HG02623 (cell line): Measurements from ENCODE around the gene GRM2.

Source experiments
- ATAC-seq: cut with Tn5 transposase; IDR thresholded peaks from one replicate; pipeline ENCODE4 v1.9.1; 2021; ENCODE audit warnings: moderate library complexity; ENCODE audit not compliant: unreplicated experiment

Gene GRM2

DNA sequence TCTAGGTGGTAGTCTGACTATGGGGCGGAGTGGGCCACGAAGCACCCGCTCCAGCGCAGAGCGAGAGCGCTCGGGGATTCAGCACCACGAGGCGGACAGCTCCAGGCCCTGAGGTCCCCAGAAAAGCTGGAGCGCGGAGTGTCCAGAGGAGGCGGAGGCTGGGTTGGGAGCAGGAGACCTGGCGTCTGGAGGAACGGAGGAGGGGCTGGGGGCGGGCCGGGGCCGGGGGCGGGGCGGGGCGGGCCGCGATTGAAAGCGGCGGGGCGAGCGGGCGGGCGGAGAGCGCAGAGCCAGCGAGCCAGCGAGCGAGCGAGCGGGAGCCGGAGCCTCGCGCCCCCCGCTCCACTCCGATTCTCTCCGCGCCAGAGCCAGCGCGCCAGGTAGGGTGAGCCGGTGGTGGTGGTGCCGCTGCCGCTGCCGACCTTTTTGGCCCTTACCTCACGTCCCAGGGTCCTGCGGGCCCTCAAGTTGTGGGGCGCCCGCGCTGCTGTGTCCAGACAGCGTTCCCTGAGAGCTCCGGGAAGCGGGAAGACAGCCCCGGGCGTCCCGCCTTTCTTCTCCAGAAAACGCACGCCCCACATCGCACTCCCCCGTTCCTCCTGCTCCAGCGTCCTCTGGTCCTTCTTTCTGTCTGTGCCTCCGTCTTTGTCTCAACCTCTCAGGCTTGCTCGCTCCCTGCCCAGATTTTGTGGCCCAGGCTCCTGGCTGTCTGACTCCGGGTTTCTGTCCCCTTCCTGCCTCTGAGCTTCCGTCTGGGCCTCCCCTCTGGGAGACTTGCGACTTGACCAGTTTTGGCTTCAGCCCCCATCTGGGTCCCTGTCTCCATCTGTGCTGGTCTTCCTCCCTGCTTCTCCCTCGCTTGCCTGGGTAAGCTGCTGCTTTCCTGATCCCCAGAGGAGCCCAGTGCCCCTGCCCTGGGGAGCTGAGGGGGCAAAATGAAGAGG, at the start of gene GRM2:
GRM2 (plus strand) TSS at position 281 of the 944 bp plus-strand sequence. CDS start 1,916 bp downstream, outside the sequence.
- ATAC-seq, result no peak

DNA sequence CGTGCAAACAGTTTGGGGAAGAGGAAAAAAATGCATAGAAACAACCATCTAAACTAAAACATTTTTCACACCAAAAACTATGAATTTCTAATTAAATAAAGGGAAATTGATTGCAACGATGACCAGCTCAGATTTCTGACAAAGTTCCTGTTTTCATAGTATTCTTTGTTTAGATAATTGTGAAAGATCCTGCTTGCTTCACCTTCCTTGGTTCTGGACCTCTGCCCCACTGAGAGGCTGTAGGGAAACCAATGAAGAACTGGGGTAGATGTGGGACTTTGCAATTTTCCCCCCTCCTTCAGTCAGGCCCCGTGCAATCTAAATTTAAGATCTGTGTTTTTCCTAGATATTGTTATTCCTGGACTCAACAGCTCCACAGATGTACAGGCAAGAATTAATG, 49.6 kb upstream of the GRM2 start:
- ATAC-seq, result no peak

DNA sequence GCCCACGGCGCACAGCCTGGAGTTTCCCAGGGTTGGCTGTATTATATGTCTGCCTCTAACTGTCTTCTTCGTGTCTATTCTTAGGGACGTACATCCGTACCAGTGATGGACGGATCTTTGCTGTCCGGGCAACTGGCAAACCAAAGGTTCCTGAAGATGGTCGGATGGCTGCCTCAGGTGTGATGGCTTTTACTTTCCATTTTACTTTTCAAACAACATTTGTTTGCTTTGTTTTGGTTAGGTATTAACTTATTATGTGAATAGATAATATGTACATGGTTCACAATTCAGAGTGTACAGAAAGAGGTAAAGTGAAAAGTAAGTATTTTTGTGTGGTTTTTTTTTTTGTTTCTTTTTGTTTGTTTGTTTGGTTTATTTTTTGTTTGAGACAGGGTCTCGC, 46.9 kb upstream of the GRM2 start:
- no peak for ATAC-seq

DNA sequence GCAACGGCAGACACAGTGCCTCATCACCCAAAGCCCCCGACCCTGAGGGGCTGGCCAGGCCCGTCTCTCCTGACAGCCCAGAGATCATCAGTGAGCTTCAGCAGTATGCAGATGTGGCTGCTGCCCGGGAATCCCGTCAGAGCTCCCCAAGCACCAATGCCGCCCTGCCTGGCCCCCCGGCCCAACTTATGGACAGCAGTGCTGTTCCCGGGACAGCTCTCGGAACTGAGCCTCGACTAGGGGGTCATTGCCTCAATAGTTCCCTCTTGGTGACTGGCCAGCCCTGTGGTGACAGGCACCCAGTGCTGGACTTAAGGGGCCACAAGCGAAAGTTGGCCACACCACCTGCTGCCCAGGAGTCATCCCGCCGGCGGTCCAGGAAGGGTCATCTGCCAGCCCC, 44.4 kb upstream of the GRM2 start:
- ATAC-seq, result no peak

- ATAC-seq, result no peak
Observed at GRCh38 chr3:51668756-51669155, 38.1 kb upstream of the GRM2 start.

- ATAC-seq, result no peak
Observed at GRCh38 chr3:51669241-51670052, 37.4 kb upstream of the GRM2 start.

- ATAC-seq, result no peak
Observed at GRCh38 chr3:51670053-51670822, 36.6 kb upstream of the GRM2 start.

GRCh38 chr3:51670823-51671733, 35.8 kb upstream of the GRM2 start, which contains the start of gene TEX264:
TEX264 (plus strand) TSS chr3:51671252; CDS start chr3:51674305, 3,053 bp downstream.
- peak; percentile 77 for ATAC-seq

- ATAC-seq, result peak; percentile 27
Observed at GRCh38 chr3:51671734-51672475, 35.0 kb upstream of the GRM2 start.

GRCh38 chr3:51673181-51673801, 33.6 kb upstream of the GRM2 start:
- ATAC-seq, result no peak

DNA sequence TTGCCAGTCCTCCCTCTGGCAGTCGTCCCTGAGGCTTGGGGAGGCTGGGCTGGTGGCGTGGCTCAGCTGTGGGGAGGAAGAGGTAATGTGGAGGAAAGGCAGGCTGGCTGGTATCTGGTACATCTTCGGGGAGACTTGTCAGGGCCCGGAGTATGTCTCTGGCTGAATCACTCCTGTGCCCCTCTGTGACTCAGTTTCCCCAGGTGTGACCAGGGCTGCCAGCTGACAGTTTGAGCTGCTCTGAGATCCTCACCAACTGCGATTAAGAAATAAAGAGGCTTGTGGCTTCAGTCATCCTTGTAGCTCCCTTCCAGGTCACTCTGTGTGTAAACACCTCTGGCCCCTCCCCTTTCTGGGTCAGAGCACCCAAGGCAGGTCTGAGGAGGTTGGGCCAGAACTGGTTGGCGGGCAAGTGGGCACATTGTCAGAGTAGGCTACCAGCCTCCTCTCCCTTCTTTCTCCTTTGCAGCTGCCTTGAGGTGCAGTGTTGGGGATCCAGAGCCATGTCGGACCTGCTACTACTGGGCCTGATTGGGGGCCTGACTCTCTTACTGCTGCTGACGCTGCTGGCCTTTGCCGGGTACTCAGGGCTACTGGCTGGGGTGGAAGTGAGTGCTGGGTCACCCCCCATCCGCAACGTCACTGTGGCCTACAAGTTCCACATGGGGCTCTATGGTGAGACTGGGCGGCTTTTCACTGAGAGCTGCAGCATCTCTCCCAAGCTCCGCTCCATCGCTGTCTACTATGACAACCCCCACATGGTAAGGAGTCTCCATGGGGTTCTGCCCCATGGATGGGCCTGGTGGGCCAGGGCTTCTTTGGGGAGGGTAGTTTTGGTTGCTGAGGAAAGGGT, 32.8 kb upstream of the GRM2 start:
- ATAC-seq, result no peak

DNA sequence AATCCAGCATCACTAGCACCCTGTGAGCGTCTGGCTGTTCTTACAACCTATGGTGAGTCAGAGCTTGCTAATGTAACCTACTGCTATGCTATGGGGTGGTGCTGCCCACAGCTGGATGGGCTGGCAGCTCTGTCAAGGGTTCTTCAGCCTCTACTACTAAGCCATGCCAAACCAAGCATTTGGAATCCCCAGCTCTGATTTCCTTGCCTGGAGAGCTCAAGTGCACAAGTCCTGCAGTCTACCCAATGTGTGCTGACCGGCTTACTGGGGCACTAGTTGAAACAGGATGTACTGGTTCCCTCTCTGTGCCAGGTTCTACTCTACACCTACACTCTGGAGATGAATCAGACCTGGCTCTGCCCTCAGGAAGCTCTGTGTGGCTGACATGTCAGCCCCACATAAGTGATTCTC, 31.7 kb upstream of the GRM2 start:
- no peak for ATAC-seq

DNA sequence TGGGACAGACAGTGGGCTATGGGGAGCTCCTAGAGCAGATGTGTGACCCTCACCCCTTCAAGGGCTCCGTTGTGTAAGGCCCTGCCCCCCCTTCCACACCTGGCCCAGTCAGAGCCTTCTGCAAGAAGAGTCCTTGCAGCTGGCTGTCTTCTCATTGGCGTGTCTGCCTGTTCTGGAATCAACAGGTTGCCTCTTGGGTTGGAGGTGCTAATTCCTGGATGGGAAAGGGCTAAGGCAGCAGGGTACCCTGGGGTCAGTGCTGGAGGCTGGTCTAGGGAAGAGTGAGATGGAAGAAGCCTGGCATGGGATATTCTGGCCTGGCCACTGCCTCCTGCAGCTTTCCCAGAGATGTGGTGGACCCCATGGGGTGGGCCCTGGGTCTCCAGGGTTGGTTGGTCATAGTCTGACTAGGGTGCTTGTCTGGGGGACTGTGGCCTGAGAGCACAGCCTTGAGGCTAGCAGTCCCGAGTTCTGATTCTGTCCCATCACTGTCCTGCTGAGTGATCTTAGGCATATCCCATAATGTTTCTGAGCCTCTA, 30.7 kb upstream of the GRM2 start:
- ATAC-seq, result no peak

DNA sequence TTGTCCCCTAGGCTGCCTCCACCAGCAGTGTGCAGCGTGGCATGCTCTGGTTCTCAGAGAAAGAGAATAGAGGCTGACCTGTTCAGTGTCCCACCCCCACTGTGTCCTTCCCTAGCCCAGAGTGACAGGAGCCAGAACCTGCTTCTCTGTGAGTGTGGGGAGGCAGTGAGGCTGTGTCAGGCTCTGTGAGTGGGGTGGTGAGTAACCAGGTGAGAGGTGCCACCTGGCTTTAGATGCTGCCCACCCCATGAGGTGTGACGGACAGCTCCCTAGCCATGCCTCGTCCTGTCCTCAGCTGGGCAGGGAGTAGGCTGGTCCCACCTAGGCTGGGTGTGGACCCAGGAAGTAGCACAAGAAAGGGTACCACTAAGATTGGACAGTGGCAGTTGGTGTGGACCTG, 29.5 kb upstream of the GRM2 start:
- no peak for ATAC-seq

DNA sequence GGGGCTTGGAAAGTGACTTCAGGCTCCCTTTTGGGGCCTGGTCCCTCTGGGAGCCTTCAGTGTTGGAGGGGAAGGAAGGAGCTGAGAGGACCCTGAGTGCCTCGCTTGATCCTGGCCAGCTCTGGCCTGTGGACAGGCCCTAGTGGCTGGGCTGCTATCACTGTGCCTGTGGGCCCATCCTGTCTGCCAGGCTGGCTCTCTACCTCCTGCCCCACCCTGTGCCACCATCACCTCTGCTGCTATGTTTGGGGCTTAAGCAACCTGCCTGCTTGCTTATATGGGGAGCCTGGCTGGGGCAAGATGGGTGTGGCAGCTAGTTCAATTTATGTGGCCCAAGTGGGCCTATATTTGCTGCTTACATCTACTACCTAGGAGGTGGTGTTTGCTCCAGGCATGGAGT, 28.7 kb upstream of the GRM2 start:
- no peak for ATAC-seq

- no peak for ATAC-seq
Observed at GRCh38 chr3:51678641-51679040, 28.2 kb upstream of the GRM2 start.

GRCh38 chr3:51679318-51679717, 27.6 kb upstream of the GRM2 start:
- no peak for ATAC-seq

DNA sequence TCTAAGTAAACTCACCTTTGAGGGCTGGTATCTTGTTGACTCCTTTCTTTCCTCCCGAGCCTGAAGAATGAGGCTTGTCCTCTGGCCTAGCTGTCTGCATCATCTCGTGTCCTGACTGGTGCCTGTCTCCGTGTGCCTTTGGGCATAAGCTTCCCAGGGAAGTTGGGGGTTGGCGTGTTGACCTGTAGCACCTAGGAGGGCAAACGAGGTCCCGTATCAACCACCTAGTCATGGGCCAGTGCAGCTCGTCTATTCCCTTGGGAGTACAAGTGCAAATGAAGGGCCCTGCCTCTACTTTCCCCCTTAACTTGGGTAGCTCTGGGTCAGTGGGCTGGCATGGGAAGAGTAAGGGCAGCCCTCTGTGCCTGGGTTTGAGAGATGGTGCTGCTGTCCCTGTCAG, 27.1 kb upstream of the GRM2 start:
- no peak for ATAC-seq
